ENCODE measurements around the gene SYT7. TPM values are rescaled to one million over a fixed set of nuclear protein-coding genes. Genes with fewer than 3 reads are reported as not detected.

SYT7 gene
- total and polyA plus RNA-seq, 2 of the 8 experiments (the other 6 are each of a cell fraction or from before 2014, with no cell fraction given): 9.6 to 10.5 TPM

DNA sequence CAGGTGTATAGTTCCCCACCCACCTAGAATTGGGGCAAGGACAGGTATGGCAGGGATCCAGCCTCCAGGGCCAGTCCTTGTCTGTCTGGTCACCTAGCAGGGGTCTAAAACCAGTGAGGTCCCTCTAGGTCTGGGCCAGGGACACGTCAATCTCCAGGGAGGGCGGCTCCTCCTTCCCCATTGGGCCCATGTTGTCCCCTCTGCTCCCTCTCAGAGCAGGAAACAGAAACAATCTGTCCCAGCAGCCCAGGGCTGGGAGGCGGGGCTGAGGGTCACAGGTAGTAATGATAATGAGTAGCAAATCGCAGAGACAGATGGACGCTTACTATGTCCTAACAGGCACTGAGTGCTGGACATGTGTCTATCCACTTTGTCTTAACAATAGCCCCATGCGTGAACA lies 22.8 kb upstream of the SYT7 start (continued):
- TF ChIP-seq, protein P1, sequence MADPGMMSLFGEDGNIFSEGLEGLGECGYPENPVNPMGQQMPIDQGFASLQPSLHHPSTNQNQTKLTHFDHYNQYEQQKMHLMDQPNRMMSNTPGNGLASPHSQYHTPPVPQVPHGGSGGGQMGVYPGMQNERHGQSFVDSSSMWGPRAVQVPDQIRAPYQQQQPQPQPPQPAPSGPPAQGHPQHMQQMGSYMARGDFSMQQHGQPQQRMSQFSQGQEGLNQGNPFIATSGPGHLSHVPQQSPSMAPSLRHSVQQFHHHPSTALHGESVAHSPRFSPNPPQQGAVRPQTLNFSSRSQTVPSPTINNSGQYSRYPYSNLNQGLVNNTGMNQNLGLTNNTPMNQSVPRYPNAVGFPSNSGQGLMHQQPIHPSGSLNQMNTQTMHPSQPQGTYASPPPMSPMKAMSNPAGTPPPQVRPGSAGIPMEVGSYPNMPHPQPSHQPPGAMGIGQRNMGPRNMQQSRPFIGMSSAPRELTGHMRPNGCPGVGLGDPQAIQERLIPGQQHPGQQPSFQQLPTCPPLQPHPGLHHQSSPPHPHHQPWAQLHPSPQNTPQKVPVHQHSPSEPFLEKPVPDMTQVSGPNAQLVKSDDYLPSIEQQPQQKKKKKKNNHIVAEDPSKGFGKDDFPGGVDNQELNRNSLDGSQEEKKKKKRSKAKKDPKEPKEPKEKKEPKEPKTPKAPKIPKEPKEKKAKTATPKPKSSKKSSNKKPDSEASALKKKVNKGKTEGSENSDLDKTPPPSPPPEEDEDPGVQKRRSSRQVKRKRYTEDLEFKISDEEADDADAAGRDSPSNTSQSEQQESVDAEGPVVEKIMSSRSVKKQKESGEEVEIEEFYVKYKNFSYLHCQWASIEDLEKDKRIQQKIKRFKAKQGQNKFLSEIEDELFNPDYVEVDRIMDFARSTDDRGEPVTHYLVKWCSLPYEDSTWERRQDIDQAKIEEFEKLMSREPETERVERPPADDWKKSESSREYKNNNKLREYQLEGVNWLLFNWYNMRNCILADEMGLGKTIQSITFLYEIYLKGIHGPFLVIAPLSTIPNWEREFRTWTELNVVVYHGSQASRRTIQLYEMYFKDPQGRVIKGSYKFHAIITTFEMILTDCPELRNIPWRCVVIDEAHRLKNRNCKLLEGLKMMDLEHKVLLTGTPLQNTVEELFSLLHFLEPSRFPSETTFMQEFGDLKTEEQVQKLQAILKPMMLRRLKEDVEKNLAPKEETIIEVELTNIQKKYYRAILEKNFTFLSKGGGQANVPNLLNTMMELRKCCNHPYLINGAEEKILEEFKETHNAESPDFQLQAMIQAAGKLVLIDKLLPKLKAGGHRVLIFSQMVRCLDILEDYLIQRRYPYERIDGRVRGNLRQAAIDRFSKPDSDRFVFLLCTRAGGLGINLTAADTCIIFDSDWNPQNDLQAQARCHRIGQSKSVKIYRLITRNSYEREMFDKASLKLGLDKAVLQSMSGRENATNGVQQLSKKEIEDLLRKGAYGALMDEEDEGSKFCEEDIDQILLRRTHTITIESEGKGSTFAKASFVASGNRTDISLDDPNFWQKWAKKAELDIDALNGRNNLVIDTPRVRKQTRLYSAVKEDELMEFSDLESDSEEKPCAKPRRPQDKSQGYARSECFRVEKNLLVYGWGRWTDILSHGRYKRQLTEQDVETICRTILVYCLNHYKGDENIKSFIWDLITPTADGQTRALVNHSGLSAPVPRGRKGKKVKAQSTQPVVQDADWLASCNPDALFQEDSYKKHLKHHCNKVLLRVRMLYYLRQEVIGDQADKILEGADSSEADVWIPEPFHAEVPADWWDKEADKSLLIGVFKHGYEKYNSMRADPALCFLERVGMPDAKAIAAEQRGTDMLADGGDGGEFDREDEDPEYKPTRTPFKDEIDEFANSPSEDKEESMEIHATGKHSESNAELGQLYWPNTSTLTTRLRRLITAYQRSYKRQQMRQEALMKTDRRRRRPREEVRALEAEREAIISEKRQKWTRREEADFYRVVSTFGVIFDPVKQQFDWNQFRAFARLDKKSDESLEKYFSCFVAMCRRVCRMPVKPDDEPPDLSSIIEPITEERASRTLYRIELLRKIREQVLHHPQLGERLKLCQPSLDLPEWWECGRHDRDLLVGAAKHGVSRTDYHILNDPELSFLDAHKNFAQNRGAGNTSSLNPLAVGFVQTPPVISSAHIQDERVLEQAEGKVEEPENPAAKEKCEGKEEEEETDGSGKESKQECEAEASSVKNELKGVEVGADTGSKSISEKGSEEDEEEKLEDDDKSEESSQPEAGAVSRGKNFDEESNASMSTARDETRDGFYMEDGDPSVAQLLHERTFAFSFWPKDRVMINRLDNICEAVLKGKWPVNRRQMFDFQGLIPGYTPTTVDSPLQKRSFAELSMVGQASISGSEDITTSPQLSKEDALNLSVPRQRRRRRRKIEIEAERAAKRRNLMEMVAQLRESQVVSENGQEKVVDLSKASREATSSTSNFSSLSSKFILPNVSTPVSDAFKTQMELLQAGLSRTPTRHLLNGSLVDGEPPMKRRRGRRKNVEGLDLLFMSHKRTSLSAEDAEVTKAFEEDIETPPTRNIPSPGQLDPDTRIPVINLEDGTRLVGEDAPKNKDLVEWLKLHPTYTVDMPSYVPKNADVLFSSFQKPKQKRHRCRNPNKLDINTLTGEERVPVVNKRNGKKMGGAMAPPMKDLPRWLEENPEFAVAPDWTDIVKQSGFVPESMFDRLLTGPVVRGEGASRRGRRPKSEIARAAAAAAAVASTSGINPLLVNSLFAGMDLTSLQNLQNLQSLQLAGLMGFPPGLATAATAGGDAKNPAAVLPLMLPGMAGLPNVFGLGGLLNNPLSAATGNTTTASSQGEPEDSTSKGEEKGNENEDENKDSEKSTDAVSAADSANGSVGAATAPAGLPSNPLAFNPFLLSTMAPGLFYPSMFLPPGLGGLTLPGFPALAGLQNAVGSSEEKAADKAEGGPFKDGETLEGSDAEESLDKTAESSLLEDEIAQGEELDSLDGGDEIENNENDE (IDR thresholded peaks at IDR 0.05; ENCODE audit: insufficient replicate concordance, low read length): no peak
- TF ChIP-seq SRF (IDR thresholded peaks at IDR 0.05; ENCODE audit: low read depth, low read length): no peak
- TF ChIP-seq TCF12 (IDR thresholded peaks at IDR 0.05; ENCODE audit: low read depth, low read length): no peak
- TF ChIP-seq BRCA1 (IDR thresholded peaks at IDR 0.05; ENCODE audit: low read depth, low read length): no peak
- TF ChIP-seq, protein P2, sequence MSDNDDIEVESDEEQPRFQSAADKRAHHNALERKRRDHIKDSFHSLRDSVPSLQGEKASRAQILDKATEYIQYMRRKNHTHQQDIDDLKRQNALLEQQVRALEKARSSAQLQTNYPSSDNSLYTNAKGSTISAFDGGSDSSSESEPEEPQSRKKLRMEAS (IDR thresholded peaks at IDR 0.05): no peak
- TF ChIP-seq SP4 (IDR thresholded peaks at IDR 0.05; ENCODE audit: low read length): no peak
- TF ChIP-seq SUZ12 (IDR thresholded peaks at IDR 0.05; ENCODE audit: low read length): no peak
- no peak for TF ChIP-seq SIX5 (IDR thresholded peaks at IDR 0.05; ENCODE audit: low read depth, low read length)

All from H1 (cell line).